GM12801 (cell line): Measurements from ENCODE around the gene PCDHA10.

Experiments
- TF ChIP-seq, protein P1 (sequence below): IDR thresholded peaks from one replicate; pipeline ENCODE4 v1.5.1; 2011; ENCODE audit warnings: control low read depth; ENCODE audit not compliant: insufficient read length; ENCODE audit errors: extremely low read depth

The PCDHA10 gene, protein sequence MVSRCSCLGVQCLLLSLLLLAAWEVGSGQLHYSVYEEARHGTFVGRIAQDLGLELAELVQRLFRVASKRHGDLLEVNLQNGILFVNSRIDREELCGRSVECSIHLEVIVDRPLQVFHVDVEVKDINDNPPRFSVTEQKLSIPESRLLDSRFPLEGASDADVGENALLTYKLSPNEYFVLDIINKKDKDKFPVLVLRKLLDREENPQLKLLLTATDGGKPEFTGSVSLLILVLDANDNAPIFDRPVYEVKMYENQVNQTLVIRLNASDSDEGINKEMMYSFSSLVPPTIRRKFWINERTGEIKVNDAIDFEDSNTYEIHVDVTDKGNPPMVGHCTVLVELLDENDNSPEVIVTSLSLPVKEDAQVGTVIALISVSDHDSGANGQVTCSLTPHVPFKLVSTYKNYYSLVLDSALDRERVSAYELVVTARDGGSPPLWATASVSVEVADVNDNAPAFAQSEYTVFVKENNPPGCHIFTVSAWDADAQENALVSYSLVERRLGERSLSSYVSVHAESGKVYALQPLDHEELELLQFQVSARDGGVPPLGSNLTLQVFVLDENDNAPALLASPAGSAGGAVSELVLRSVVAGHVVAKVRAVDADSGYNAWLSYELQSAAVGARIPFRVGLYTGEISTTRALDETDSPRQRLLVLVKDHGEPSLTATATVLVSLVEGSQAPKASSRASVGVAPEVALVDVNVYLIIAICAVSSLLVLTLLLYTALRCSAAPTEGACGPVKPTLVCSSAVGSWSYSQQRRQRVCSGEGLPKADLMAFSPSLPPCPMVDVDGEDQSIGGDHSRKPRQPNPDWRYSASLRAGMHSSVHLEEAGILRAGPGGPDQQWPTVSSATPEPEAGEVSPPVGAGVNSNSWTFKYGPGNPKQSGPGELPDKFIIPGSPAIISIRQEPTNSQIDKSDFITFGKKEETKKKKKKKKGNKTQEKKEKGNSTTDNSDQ

DNA sequence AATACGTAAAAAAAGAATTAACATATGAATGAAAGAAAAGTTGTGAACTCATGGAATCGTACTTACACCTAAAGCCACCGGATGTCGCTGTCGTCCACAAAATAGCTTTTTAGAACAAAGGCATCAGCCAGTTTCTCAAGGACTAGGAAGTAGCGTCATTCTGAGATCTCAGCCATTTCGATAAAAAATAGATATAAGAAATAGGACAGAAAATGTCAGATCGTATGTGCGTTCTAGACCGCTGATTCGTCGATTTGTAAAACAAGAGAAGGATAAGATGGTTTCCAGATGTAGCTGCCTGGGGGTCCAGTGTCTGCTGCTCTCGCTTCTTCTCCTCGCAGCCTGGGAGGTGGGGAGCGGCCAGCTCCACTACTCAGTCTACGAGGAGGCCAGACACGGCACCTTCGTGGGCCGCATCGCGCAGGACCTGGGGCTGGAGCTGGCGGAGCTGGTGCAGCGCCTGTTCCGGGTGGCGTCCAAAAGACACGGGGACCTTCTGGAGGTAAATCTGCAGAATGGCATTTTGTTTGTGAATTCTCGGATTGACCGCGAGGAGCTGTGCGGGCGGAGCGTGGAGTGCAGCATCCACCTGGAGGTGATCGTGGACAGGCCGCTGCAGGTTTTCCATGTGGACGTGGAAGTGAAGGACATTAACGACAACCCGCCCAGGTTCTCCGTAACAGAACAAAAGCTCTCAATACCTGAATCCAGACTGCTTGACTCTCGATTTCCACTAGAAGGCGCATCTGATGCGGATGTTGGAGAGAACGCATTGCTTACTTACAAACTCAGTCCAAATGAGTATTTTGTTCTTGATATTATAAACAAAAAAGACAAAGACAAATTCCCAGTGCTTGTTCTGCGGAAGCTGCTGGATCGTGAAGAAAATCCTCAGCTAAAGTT lies at the start of gene PCDHA10:
Gene PCDHA10, plus strand, starts transcription at position 126 of the 903 bp plus-strand sequence. Its CDS starts 152 bp downstream, at position 278.
- TF ChIP-seq, protein P1, sequence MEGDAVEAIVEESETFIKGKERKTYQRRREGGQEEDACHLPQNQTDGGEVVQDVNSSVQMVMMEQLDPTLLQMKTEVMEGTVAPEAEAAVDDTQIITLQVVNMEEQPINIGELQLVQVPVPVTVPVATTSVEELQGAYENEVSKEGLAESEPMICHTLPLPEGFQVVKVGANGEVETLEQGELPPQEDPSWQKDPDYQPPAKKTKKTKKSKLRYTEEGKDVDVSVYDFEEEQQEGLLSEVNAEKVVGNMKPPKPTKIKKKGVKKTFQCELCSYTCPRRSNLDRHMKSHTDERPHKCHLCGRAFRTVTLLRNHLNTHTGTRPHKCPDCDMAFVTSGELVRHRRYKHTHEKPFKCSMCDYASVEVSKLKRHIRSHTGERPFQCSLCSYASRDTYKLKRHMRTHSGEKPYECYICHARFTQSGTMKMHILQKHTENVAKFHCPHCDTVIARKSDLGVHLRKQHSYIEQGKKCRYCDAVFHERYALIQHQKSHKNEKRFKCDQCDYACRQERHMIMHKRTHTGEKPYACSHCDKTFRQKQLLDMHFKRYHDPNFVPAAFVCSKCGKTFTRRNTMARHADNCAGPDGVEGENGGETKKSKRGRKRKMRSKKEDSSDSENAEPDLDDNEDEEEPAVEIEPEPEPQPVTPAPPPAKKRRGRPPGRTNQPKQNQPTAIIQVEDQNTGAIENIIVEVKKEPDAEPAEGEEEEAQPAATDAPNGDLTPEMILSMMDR: no peak

DNA sequence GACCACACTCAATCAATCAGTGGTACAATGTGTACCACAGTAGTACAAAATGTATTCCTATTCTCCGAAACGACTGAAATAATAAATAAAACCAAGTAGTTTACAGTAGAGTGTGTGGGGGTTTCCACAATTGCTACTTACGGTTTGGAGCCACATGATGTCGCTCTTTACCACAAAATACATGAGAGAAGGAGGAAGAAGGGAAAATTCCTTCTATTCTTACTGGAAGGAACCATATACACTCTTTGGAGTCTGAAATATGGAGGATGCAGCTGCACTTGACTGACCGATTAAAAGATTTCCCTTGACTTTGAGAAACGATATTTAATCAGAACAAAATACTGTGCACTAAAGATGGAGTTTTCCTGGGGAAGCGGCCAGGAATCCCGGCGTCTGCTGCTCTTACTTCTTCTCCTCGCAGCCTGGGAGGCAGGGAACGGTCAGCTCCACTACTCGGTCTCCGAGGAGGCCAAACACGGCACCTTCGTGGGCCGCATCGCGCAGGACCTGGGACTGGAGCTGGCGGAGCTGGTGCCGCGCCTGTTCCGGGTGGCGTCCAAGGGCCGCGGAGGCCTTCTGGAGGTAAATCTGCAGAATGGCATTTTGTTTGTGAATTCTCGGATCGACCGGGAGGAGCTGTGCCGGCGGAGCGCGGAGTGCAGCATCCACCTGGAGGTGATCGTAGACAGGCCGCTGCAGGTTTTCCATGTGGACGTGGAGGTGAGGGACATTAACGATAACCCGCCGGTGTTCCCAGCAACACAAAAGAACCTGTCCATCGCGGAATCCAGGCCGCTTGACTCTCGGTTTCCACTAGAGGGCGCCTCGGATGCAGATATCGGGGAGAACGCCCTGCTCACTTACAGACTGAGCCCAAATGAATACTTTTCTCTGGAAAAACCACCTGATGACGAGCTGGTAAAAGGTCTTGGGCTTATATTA lies 48.6 kb upstream of the PCDHA10 start, which contains the start of gene PCDHA4:
Gene PCDHA4, plus strand, starts transcription at position 235 of the 942 bp plus-strand sequence.
- TF ChIP-seq, protein P1: no peak

DNA sequence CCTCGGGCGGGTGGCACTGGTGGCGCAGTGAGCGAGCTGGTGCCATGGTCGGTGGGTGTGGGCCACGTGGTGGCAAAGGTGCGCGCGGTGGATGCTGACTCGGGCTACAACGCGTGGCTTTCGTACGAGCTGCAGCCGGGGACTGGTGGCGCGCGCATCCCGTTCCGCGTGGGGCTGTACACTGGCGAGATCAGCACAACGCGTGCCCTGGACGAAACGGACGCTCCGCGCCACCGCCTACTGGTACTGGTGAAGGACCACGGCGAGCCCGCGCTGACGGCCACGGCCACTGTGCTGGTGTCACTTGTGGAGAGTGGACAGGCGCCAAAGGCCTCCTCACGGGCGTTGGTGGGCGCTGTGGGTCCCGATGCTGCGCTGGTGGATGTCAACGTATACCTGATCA lies 46.8 kb upstream of the PCDHA10 start:
- TF ChIP-seq, protein P1: no peak

DNA sequence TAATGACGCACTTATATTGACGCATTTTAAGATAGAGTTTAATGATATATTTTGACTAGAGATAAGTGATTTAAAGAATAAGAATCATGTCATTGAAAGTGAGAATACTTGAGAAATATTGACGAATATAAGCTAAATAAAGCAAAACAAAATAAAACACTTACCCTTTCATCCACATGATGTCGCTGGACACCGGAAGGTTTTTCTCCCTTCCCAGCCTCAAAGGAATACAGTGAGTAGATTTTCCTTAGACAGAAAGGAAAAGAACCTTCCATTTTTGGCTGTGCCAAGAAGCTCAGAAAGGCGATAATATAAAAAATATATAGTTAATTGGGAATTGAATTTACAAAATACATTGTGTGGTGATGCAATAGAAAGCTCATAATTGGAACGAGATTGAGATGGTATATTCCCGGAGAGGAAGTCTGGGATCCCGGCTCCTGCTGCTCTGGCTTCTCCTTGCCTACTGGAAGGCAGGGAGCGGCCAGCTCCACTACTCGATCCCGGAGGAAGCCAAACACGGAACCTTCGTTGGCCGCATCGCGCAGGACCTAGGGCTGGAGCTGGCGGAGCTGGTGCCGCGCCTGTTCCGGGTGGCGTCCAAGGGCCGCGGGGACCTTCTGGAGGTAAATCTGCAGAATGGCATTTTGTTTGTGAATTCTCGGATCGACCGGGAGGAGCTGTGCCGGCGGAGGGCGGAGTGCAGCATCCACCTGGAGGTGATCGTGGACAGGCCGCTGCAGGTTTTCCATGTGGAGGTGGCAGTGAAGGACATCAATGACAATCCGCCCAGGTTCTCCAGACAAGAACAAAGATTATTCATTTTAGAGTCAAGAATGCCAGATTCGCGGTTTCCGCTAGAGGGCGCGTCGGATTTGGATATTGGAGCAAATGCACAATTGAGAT lies 34.1 kb upstream of the PCDHA10 start, which contains the start of gene PCDHA5:
Gene PCDHA5, plus strand, starts transcription at position 239 of the 906 bp plus-strand sequence.
- TF ChIP-seq, protein P1: no peak

DNA sequence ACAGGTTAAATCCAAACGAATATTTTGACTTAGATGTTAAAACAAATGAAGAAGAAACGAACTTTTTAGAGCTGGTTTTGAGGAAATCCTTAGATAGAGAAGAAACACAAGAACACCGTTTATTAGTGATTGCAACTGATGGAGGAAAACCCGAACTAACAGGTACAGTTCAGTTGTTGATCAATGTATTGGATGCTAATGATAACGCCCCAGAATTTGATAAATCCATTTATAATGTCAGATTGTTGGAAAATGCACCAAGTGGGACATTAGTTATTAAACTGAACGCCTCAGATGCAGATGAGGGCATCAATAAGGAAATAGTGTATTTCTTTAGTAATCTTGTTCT lies 33.4 kb upstream of the PCDHA10 start:
- TF ChIP-seq, protein P1: no peak

DNA sequence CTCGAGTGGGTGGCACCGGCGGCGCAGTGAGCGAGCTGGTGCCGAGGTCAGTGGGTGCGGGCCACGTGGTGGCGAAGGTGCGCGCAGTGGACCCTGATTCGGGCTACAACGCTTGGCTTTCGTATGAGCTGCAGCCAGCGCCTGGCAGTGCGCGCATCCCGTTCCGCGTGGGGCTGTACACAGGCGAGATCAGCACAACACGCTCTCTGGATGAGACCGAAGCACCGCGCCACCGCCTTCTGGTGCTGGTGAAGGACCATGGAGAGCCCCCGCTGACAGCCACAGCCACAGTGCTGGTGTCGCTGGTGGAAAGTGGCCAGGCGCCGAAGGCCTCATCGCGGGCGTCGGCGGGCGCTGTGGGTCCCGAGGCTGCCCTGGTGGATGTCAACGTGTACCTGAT lies 32.2 kb upstream of the PCDHA10 start:
- TF ChIP-seq, protein P1: no peak
